IMR-90 (cell line): ENCODE data around the gene ALDH6A1. TPM values are rescaled to one million over a fixed set of nuclear protein-coding genes. Genes with fewer than 3 reads are reported as not detected.

Source experiments
- ATAC-seq: fragments of 200-7000 bp; cut with Tn5 transposase; 2 replicates; pipeline ENCODE4 v1.9.1; 2020; ENCODE audit warnings: low read depth, mild to moderate bottlenecking, moderate library complexity
- BruUV-seq: library from RNA; stranded (reverse); fragments of 400-500 nt; replicated peaks from 2 replicates; lab custom pipeline; 2021; lab: Mats Ljungman, UMichigan
- CTCF ChIA-PET: fragments of 300-600 bp; formaldehyde crosslinking; extraction: SDS; loops from one replicate; lab custom pipeline; 2021; ENCODE audit warnings: antibody characterized with exemption; lab: Yijun Ruan, JAX
- POLR2A ChIA-PET: fragments of 300-600 bp; sonication (Branson Sonifier 250); formaldehyde crosslinking; loops from one replicate; lab custom pipeline; 2022; ENCODE audit warnings: antibody characterized with exemption; ENCODE audit not compliant: unreplicated experiment; lab: Charles Lee
- DNase-seq: peaks from one replicate; pipeline ENCODE4 v3.0.0; 2013
- H2AFZ ChIP-seq: replicated peaks from 2 replicates; pipeline ENCODE3; 2013; ENCODE audit warnings: low read length, mild to moderate bottlenecking; ENCODE audit not compliant: poor library complexity
- H2AK5ac ChIP-seq: 2 replicates; pipeline ENCODE4 v1.6.1; 2013; ENCODE audit warnings: low read depth, low read length, inconsistent platforms
- H2AK9ac ChIP-seq: replicated peaks from 2 replicates; pipeline ENCODE3; 2013; ENCODE audit warnings: mild to moderate bottlenecking, low read depth, low read length, moderate library complexity; ENCODE audit not compliant: poor library complexity
- H2BK120ac ChIP-seq: 2 replicates; pipeline ENCODE4 v1.6.1; 2013; ENCODE audit warnings: low read depth, low read length, inconsistent platforms
- H2BK15ac ChIP-seq: 3 replicates; pipeline ENCODE4 v1.6.1; 2013; ENCODE audit warnings: low read depth, low read length, inconsistent platforms
- H2BK20ac ChIP-seq: 2 replicates; pipeline ENCODE4 v1.6.1; 2013; ENCODE audit warnings: low read depth, mild to moderate bottlenecking, inconsistent platforms, low read length, moderate library complexity
- H2BK5ac ChIP-seq: 2 replicates; pipeline ENCODE4 v1.6.1; 2013; ENCODE audit warnings: mild to moderate bottlenecking, low read depth, low read length, inconsistent platforms; ENCODE audit not compliant: poor library complexity, severe bottlenecking
- H3K14ac ChIP-seq: replicated peaks from 2 replicates; pipeline ENCODE4 v1.6.1; 2013; ENCODE audit warnings: low read depth, low read length, inconsistent platforms
- H3K18ac ChIP-seq: 2 replicates; pipeline ENCODE4 v1.6.1; 2013; ENCODE audit warnings: low read depth, low read length, control low read depth
- H3K23ac ChIP-seq: 2 replicates; pipeline ENCODE4 v1.6.1; 2013; ENCODE audit warnings: low read depth, low read length, inconsistent platforms
- H3K27ac ChIP-seq: 2 replicates; pipeline ENCODE4 v1.5.1; 2013; ENCODE audit warnings: mild to moderate bottlenecking, control low read depth, low read length; ENCODE audit not compliant: insufficient read depth
- H3K27me3 ChIP-seq: 2 replicates; pipeline ENCODE4 v1.6.1; 2013; ENCODE audit warnings: low read length; ENCODE audit not compliant: control insufficient read depth, insufficient read depth
- H3K36me3 ChIP-seq: 2 replicates; pipeline ENCODE4 v1.6.1; 2013; ENCODE audit warnings: low read length, mixed read lengths; ENCODE audit not compliant: control insufficient read depth, insufficient read depth
- H3K4ac ChIP-seq: 2 replicates; pipeline ENCODE4 v1.6.1; 2013; ENCODE audit warnings: low read depth, low read length, inconsistent platforms
- H3K4me1 ChIP-seq: 2 replicates; pipeline ENCODE4 v1.6.1; 2013; ENCODE audit warnings: low read length, mixed read lengths; ENCODE audit not compliant: control insufficient read depth, insufficient read depth
- H3K4me2 ChIP-seq: 2 replicates; pipeline ENCODE4 v1.6.1; 2013; ENCODE audit warnings: low read depth, mild to moderate bottlenecking, control low read depth, low read length, moderate library complexity
- H3K4me3 ChIP-seq: 2 replicates; pipeline ENCODE4 v1.5.1; 2013; ENCODE audit warnings: low read depth, mild to moderate bottlenecking, control low read depth, low read length, moderate library complexity; ENCODE audit not compliant: insufficient read depth
- H3K56ac ChIP-seq: 2 replicates; pipeline ENCODE4 v1.6.1; 2013; ENCODE audit warnings: low read length, inconsistent platforms; ENCODE audit not compliant: insufficient read depth; ENCODE audit errors: extremely low read depth
- H3K79me1 ChIP-seq, 2 experiments: 2 replicates each; pipeline ENCODE4 v1.6.1; 2013; ENCODE audit warnings: low read length in 2 of 2, inconsistent platforms in 1 of 2, low read depth in 1 of 2
- H3K9ac ChIP-seq: 2 replicates; pipeline ENCODE4 v1.6.1; 2013; ENCODE audit warnings: low read depth, low read length, control low read depth
- H3K9me1 ChIP-seq: 2 replicates; pipeline ENCODE4 v1.6.1; 2013; ENCODE audit warnings: low read length, inconsistent platforms; ENCODE audit not compliant: insufficient read depth
- H3K9me3 ChIP-seq: 2 replicates; pipeline ENCODE4 v1.6.1; 2013; ENCODE audit warnings: low read length; ENCODE audit not compliant: control insufficient read depth, insufficient read depth
- H4K20me1 ChIP-seq: 2 replicates; pipeline ENCODE4 v1.6.1; 2013; ENCODE audit warnings: low read length, inconsistent platforms; ENCODE audit not compliant: insufficient read depth
- H4K5ac ChIP-seq: 2 replicates; pipeline ENCODE4 v1.6.1; 2013; ENCODE audit warnings: mild to moderate bottlenecking, low read depth, low read length, control low read depth
- H4K8ac ChIP-seq, 2 experiments: 2 replicates each; pipeline ENCODE4 v1.6.1; 2013; ENCODE audit warnings: low read depth in 2 of 2, low read length in 2 of 2, control low read depth in 1 of 2, inconsistent platforms in 1 of 2
- H4K91ac ChIP-seq: 2 replicates; pipeline ENCODE4 v1.6.1; 2013; ENCODE audit warnings: low read depth, low read length, inconsistent platforms; ENCODE audit not compliant: insufficient read depth
- CEBPB ChIP-seq: IDR thresholded peaks from 2 replicates; pipeline ENCODE4 v1.6.1; 2012; ENCODE audit warnings: low read depth, low read length, improper control_type of control experiment
- POLR2A ChIP-seq: IDR thresholded peaks from 2 replicates; pipeline ENCODE4 v1.6.1; 2012; ENCODE audit warnings: mild to moderate bottlenecking, low read depth, low read length
- WGBS, 2 experiments: methylation state at CpG; one replicate each; pipeline versions ENCODE4 v1.1.5 to v1.1.7; 2013; ENCODE audit warnings: missing lambda C conversion rate in 2 of 2; ENCODE audit not compliant: insufficient read length in 1 of 2; ENCODE audit errors: extremely low coverage in 2 of 2; 5-methylcytosine and 5-hydroxymethylcytosine counted together
- dilution Hi-C: fragments of 300-500 bp; cut with HindIII; formaldehyde crosslinking; loops from one replicate; pipeline ENCODE4 v1.14.3; 2018; ENCODE audit warnings: low sequenced_read_pairs; ENCODE audit not compliant: unreplicated experiment
- in situ Hi-C: fragments of 300-500 bp; cut with MboI; formaldehyde crosslinking; loops from 3 replicates; pipeline ENCODE4 v1.14.3; 2019; ENCODE audit warnings: low sequenced_read_pairs, inconsistent platforms, mixed read lengths
- intact Hi-C: fragments of 100-400 bp; cut with micrococcal nuclease; formaldehyde crosslinking; loops from 2 replicates; pipeline ENCODE4 v1.10.0; 2022
- polyA plus RNA-seq, 3 experiments: library from polyadenylated mRNA; depleted of rRNA; stranded (reverse); fragments of >200 nt; gene quantifications; 2 replicates each; pipeline ENCODE4 v1.2.3, GENCODE V29; 2012; ENCODE audit warnings: low replicate concordance in 1 of 3
- total RNA-seq: library from RNA; depleted of rRNA; stranded (reverse); fragments of >200 nt; gene quantifications from 2 replicates; pipeline ENCODE4 v1.2.3, GENCODE V29; 2012

Gene ALDH6A1
- total and polyA plus RNA-seq, 2 of the 4 experiments (the other 2 are of a cell fraction) = 6.0 to 15.1 TPM

GRCh38 chr14:74014299-74014698 lies 70.0 kb downstream of the ALDH6A1 start:
- DNase-seq = no peak
- ATAC-seq = no peak
- H3K4me3 ChIP-seq = no peak overlapping the region
- H2AK9ac ChIP-seq = no peak overlapping the region
- H3K36me3 ChIP-seq = peaks cover 8% of the 10 kb centered on the region
- H2BK120ac ChIP-seq = no peak overlapping the region
- dilution Hi-C loops (no loop called here), in situ Hi-C loops (no loop called here), intact Hi-C loops (no loop called here)
- no CpG with 5 or more reads among the region's 1 CpG for WGBS, 2 experiments
- ChIA-PET POLR2A (no interaction called here), CTCF (no interaction called here)
- no peak overlapping the region for H3K18ac ChIP-seq
- no peak overlapping the region for H4K91ac ChIP-seq
- H2BK20ac ChIP-seq = no peak overlapping the region
- no peak overlapping the region for H3K4me2 ChIP-seq
- no peak overlapping the region for H2BK15ac ChIP-seq
- no peak overlapping the region for H3K14ac ChIP-seq
- TF ChIP-seq CEBPB (peak; percentile 34; the same call in 1 of the 2 replicates), POLR2A (no peak)
- peaks cover 2% of the 10 kb centered on the region; the same call in 1 of the 2 replicates for H3K4me1 ChIP-seq
- H2AK5ac ChIP-seq = no peak overlapping the region
- no peak overlapping the region for H2AFZ ChIP-seq
- no peak overlapping the region for H3K9ac ChIP-seq
- peaks cover 0 to 9% of the 10 kb centered on the region in 2 experiments; a peak in 1 of 4 replicates for H3K79me1 ChIP-seq
- H2BK5ac ChIP-seq = no peak overlapping the region
- H3K9me1 ChIP-seq = no peaks in the 10 kb centered on the region
- H3K27ac ChIP-seq = no peak overlapping the region
- no peaks in the 10 kb centered on the region for H3K27me3 ChIP-seq
- H3K4ac ChIP-seq = no peak overlapping the region
- no peaks in the 10 kb centered on the region for H3K9me3 ChIP-seq
- H4K20me1 ChIP-seq = no peaks in the 10 kb centered on the region; the same call in 1 of the 2 replicates
- no TSS peak for BruUV-seq
- no peak overlapping the region for H3K23ac ChIP-seq
- H3K56ac ChIP-seq = no peak overlapping the region
- no peak overlapping the region for H4K8ac ChIP-seq
- H4K5ac ChIP-seq = no peak overlapping the region
